Activated CD4-positive, alpha-beta T cell treated with anti-CD3 and anti-CD28 coated beads for 36 hours (primary cell): ENCODE data around the gene SLCO2B1. TPM values are rescaled to one million over a fixed set of nuclear protein-coding genes. Genes with fewer than 3 reads are reported as not detected.

Source experiments
- ATAC-seq: fragments of 200-7000 bp; cut with Tn5 transposase; one replicate; pipeline ENCODE4 v1.10.0; 2021; ENCODE audit warnings: mild to moderate bottlenecking, moderate library complexity
- CTCF ChIA-PET: fragments of 350-600 bp; sonication (Branson Sonifier 250); formaldehyde crosslinking; loops from one replicate; lab custom pipeline; 2021; ENCODE audit warnings: antibody characterized with exemption; lab: Charles Lee
- POLR2A ChIA-PET: fragments of 350-600 bp; sonication (Branson Sonifier 250); formaldehyde crosslinking; loops from one replicate; lab custom pipeline; 2021; ENCODE audit warnings: antibody characterized with exemption, inconsistent platforms; lab: Charles Lee
- DNase-seq: peaks from one replicate; pipeline ENCODE4 v3.0.0-alpha.2; 2020
- H3K27ac Mint-ChIP-seq: one replicate; pipeline ENCODE4 v1.8.0; 2021; ENCODE audit warnings: mixed read lengths
- H3K27me3 Mint-ChIP-seq: one replicate; pipeline ENCODE4 v1.8.0; 2021; ENCODE audit warnings: mixed read lengths
- H3K36me3 Mint-ChIP-seq: one replicate; pipeline ENCODE4 v1.8.0; 2021; ENCODE audit warnings: low read depth, mixed read lengths
- H3K4me1 Mint-ChIP-seq: one replicate; pipeline ENCODE4 v1.8.0; 2021; ENCODE audit warnings: mixed read lengths
- H3K4me3 Mint-ChIP-seq: one replicate; pipeline ENCODE4 v1.8.0; 2021; ENCODE audit warnings: mild to moderate bottlenecking, moderate library complexity, mixed read lengths
- H3K9me3 Mint-ChIP-seq: one replicate; pipeline ENCODE4 v1.8.0; 2021; ENCODE audit warnings: low read depth, mixed read lengths
- intact Hi-C, 2 experiments: fragments of 100-400 bp; cut with DNase I in 1 of 2; cut with micrococcal nuclease in 1 of 2; formaldehyde crosslinking; loops; one replicate each; pipeline versions ENCODE4 v1.14.2 to v1.15.1; 2022 to 2024; cut with DNase I, micrococcal nuclease
- total RNA-seq, 2 experiments: library from RNA; stranded (reverse); gene quantifications; one replicate each; pipeline ENCODE4 v1.2.3, GENCODE V29; 2021

The SLCO2B1 gene
- total RNA-seq, 2 experiments from 2014 or later = not detected

DNA sequence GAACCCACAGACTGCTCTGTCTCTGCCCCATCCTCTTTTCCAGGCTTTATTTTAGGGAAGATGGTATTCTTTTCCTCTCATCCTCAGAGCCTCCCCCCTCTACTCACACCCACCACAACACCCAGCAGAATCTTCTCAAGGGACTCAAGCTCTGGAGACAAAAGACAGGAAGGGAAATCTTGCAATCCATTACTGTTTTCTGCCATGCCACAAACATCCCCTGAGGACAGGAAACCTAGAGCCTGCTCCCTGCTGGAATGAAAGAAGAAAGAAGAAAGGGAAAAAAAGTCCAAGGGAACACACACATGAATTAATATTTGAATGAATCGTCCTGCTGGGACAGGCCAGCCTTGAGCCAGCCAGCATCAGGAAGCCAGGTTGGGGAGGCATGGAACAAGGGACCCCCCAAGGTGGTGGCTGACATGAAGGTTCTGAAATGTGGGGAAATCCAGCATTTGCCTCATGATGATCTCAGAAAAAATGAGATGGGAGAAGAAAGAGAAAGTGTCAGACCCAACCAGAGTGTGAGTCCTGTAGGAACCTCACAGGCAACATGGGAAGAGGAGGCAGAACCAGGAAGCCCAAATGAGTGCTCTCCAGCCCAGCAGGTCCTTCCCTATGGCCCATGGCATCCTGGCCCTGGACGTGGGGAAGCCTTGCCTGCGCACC is 34.0 kb downstream of the SLCO2B1 start:
- no peak for ATAC-seq
- Mint-ChIP-seq H3K27me3 (peaks cover 10% of the 10 kb centered on the region), H3K4me1 (no peaks in the 10 kb centered on the region), H3K9me3 (no peaks in the 10 kb centered on the region), H3K27ac (no peak overlapping the region), H3K4me3 (no peak overlapping the region), H3K36me3 (no peaks in the 10 kb centered on the region)
- intact Hi-C loops = no loop called here
- POLR2A ChIA-PET = no interaction called here
- CTCF ChIA-PET = interaction anchor here (1.6 kb wide), 1 partner anchor 57 kb away, joined by 4 read pairs; no protein-coding TSS in a partner anchor
- no peak for DNase-seq

GRCh38 chr11:75185866-75186265 is 35.0 kb downstream of the SLCO2B1 start:
- no peaks in the 10 kb centered on the region for H3K36me3 Mint-ChIP-seq
- peaks cover 10% of the 10 kb centered on the region for H3K27me3 Mint-ChIP-seq
- H3K9me3 Mint-ChIP-seq = no peaks in the 10 kb centered on the region
- H3K4me1 Mint-ChIP-seq = no peaks in the 10 kb centered on the region
- ATAC-seq (no peak), DNase-seq (no peak)
- intact Hi-C loops = no loop called here
- H3K4me3 Mint-ChIP-seq = no peak overlapping the region
- POLR2A ChIA-PET = no interaction called here
- CTCF ChIA-PET = interaction anchor here (0.6 to 0.9 kb wide), 2 partner anchors 10 to 63 kb away, joined by 3 to 4 read pairs; no protein-coding TSS in a partner anchor
- no peak overlapping the region for H3K27ac Mint-ChIP-seq

DNA sequence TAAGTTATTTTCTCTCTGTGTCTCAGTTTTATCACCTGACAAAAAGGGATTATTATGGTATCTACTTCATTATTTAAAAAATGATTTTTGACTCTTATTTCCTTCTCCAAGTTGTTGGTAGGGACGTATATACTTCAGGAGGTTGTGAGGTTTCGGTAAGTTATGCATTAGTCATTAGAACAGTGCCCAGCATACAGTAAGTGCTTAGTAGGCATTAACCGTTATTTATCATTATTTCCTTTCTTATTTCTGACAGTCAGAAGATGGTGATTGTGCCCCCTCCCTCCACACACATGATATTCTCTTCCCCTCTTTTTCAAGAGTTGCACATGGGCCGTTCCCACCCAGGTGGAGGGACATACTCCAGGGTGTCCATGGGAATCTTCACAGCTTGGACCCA is 36.1 kb downstream of the SLCO2B1 start:
- DNase-seq (no peak), ATAC-seq (no peak)
- Mint-ChIP-seq H3K4me3 (no peak overlapping the region), H3K36me3 (no peaks in the 10 kb centered on the region), H3K4me1 (no peaks in the 10 kb centered on the region), H3K27ac (no peak overlapping the region), H3K27me3 (peaks cover 5% of the 10 kb centered on the region), H3K9me3 (no peaks in the 10 kb centered on the region)
- intact Hi-C loops = no loop called here
- CTCF ChIA-PET = no interaction called here
- POLR2A ChIA-PET = no interaction called here

DNA sequence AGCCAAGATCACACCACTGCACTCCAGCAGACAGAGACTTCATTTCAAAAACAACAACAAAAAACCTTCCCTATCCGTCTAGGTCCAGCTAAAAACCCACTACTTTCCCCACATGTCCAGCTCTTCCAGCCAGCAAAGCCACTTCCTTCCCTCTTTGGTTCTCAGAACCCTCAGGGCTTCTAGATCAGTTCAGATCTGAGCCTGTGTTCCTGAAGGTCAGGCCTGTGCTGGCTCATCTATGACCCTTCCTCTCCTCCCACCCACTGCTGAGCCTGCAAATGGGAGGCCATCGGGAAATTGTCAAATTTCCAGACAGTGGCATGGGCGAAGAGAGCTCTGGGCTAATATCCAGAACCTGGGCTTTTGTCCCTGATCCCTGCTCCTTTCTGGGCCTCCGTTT is 37.8 kb downstream of the SLCO2B1 start:
- Mint-ChIP-seq H3K4me3 (no peak overlapping the region), H3K27ac (no peak overlapping the region), H3K9me3 (no peaks in the 10 kb centered on the region), H3K27me3 (no peaks in the 10 kb centered on the region), H3K4me1 (no peaks in the 10 kb centered on the region), H3K36me3 (no peaks in the 10 kb centered on the region)
- ATAC-seq (no peak), DNase-seq (no peak)
- POLR2A ChIA-PET = interaction anchor here (0.6 kb wide), 1 partner anchor 116 kb away, joined by 3 read pairs; no protein-coding TSS in a partner anchor
- CTCF ChIA-PET = interaction anchor here (1.4 kb wide), 1 partner anchor 16 kb away, joined by 4 read pairs; no protein-coding TSS in a partner anchor
- intact Hi-C loops = no loop called here

DNA sequence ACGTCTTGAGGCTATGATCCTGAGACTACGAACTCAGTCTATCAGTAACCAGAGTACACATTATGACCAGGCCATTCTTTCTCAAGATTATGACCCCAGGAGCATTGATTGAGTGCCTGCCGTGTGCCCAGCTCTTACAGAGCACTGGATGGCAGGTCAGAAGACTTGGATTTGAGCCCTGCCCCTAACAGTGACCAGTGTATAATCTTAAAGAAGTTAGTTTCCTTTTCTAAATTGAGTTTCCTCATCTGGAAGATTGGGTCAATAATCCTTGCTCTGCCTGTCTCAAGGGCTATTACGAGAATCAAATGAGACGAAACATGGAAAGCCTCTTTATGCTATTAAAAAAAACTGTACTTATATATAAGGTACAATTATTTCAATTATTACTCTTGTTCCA is 38.2 kb downstream of the SLCO2B1 start:
- DNase-seq (no peak), ATAC-seq (no peak)
- Mint-ChIP-seq H3K27me3 (no peaks in the 10 kb centered on the region), H3K36me3 (no peaks in the 10 kb centered on the region), H3K4me3 (no peak overlapping the region), H3K9me3 (no peaks in the 10 kb centered on the region), H3K4me1 (no peaks in the 10 kb centered on the region), H3K27ac (no peak overlapping the region)
- POLR2A ChIA-PET = no interaction called here
- CTCF ChIA-PET = interaction anchor here (0.9 kb wide), 1 partner anchor 46 kb away, joined by 3 read pairs; no protein-coding TSS in a partner anchor
- intact Hi-C loops = no loop called here

DNA sequence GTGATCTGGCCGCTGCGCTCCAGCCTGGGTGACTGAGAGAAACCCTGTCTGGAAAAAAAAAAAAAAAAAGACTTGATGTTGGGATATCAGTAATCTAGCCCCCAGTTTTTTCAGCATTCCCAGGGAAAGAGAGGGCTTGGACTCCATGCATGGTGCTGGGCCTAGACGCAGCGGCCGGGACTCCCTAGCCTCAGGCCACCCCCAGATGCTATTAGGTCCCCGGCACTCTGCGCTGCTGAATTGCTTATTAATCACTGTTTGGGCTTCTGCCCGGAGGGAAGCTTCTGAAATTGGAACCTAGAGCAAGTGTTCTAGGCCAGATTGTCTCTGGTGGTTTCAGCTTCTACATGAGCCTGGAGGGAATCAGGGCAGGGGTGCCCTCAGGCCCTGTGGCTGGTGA is 39.0 kb downstream of the SLCO2B1 start:
- POLR2A ChIA-PET = no interaction called here
- Mint-ChIP-seq H3K4me3 (no peak overlapping the region), H3K36me3 (no peaks in the 10 kb centered on the region), H3K27me3 (no peaks in the 10 kb centered on the region), H3K9me3 (no peaks in the 10 kb centered on the region), H3K4me1 (no peaks in the 10 kb centered on the region), H3K27ac (no peak overlapping the region)
- intact Hi-C loops = no loop called here
- ATAC-seq (no peak), DNase-seq (no peak)
- CTCF ChIA-PET = interaction anchor here (0.9 to 1.2 kb wide), 2 partner anchors 47 to 49 kb away, joined by 3 to 4 read pairs; no protein-coding TSS in a partner anchor

DNA sequence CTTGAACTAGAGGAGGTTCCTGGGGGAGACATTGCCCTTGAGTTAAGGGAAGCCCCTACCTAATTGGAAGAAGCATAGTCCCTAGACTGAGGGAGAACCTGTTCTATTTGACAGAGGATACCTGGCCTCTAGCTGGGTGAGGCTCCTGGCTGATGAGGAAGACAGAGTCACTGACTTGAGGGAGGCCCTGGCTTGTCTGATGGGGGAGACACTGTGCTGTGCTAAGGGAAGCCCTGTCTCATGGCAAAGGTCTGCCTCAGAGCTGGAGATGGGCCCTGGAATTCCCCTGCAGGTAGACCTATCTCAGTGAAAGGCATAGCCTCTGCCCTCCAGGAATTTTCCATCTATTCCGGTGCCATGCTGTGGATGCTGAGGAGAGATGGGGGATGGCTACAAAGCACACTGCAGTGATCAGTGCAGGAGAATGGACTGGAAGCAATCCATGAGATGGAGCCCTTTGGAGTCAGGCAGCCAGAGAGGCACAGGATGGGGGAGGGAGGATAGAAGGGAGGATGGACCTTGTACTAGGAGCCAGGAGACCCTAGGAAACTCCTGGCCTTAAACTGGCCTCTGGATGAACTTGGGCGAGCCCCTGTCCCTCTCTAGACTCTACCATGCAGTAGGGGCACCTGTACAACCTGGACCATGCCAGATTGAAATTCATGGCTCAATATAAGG is 39.9 kb downstream of the SLCO2B1 start:
- no peak for DNase-seq
- ATAC-seq = no peak
- Mint-ChIP-seq H3K36me3 (no peaks in the 10 kb centered on the region), H3K4me1 (no peaks in the 10 kb centered on the region), H3K27ac (no peak overlapping the region), H3K27me3 (no peaks in the 10 kb centered on the region), H3K9me3 (no peaks in the 10 kb centered on the region), H3K4me3 (no peak overlapping the region)
- ChIA-PET POLR2A (no interaction called here), CTCF (interaction anchor here (1.2 kb wide), 1 partner anchor 50 kb away, joined by 4 read pairs; no protein-coding TSS in a partner anchor)
- intact Hi-C loops = no loop called here

- ATAC-seq = no peak
- intact Hi-C loops = no loop called here
- no peaks in the 10 kb centered on the region for H3K4me1 Mint-ChIP-seq
- ChIA-PET CTCF (interaction anchor here (1.7 kb wide), 1 partner anchor 13 kb away, joined by 4 read pairs; no protein-coding TSS in a partner anchor), POLR2A (no interaction called here)
- DNase-seq = no peak
- no peak overlapping the region for H3K27ac Mint-ChIP-seq
- no peaks in the 10 kb centered on the region for H3K9me3 Mint-ChIP-seq
- H3K4me3 Mint-ChIP-seq = no peak overlapping the region
- no peaks in the 10 kb centered on the region for H3K36me3 Mint-ChIP-seq
- H3K27me3 Mint-ChIP-seq = no peaks in the 10 kb centered on the region
Measured at GRCh38 chr11:75191330-75191717, 40.4 kb downstream of the SLCO2B1 start.

DNA sequence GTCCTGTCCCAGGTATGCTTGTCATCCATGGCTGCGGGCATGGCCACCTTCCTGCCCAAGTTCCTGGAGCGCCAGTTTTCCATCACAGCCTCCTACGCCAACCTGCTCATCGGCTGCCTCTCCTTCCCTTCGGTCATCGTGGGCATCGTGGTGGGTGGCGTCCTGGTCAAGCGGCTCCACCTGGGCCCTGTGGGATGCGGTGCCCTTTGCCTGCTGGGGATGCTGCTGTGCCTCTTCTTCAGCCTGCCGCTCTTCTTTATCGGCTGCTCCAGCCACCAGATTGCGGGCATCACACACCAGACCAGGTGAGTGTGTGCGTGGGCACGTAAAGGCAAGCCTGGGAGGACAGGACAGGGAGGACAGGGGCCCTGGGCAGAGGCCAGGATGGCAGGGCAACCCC is 42.4 kb downstream of the SLCO2B1 start:
- no peaks in the 10 kb centered on the region for H3K27me3 Mint-ChIP-seq
- H3K36me3 Mint-ChIP-seq = no peaks in the 10 kb centered on the region
- H3K4me3 Mint-ChIP-seq = no peak overlapping the region
- DNase-seq (no peak), ATAC-seq (no peak)
- H3K27ac Mint-ChIP-seq = no peak overlapping the region
- intact Hi-C loops = no loop called here
- H3K9me3 Mint-ChIP-seq = no peaks in the 10 kb centered on the region
- ChIA-PET CTCF (interaction anchor here (1.7 to 3.4 kb wide), 2 partner anchors 11 to 12 kb away, joined by 4 to 25 read pairs; no protein-coding TSS in a partner anchor), POLR2A (no interaction called here)
- no peaks in the 10 kb centered on the region for H3K4me1 Mint-ChIP-seq

GRCh38 chr11:75193711-75194110 is 42.8 kb downstream of the SLCO2B1 start:
- ChIA-PET CTCF (interaction anchor here (1.5 to 3.4 kb wide), 2 partner anchors 12 to 53 kb away, joined by 6 to 25 read pairs; no protein-coding TSS in a partner anchor), POLR2A (no interaction called here)
- no peak for DNase-seq
- Mint-ChIP-seq H3K27me3 (no peaks in the 10 kb centered on the region), H3K4me3 (no peak overlapping the region), H3K36me3 (no peaks in the 10 kb centered on the region), H3K4me1 (no peaks in the 10 kb centered on the region), H3K27ac (no peak overlapping the region), H3K9me3 (no peaks in the 10 kb centered on the region)
- intact Hi-C loops = no loop called here
- no peak for ATAC-seq

DNA sequence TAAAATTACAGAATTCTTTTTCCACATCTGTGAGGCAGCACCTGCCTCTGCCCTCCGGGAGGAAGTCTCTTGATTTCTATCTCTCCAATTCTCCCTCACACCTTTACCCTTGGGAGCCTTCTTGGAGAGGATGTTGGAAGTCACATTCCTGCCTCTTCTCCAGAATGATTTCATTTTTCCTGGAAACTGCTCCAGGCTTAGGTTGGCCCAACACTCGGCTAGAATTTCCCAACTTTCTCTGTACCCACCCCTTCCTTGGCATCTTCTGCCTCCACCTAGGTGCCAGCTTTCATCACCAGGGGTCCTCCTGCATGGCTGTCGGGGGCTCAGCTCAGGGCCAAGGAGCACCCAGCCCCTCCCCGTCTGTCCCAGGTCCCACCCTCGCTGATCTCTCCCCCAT is 43.2 kb downstream of the SLCO2B1 start:
- Mint-ChIP-seq H3K9me3 (no peaks in the 10 kb centered on the region), H3K27me3 (no peaks in the 10 kb centered on the region), H3K36me3 (no peaks in the 10 kb centered on the region), H3K27ac (no peak overlapping the region), H3K4me3 (no peak overlapping the region), H3K4me1 (no peaks in the 10 kb centered on the region)
- DNase-seq (no peak), ATAC-seq (no peak)
- ChIA-PET POLR2A (no interaction called here), CTCF (interaction anchor here (1.5 to 3.4 kb wide), 3 partner anchors 11 to 54 kb away, joined by 6 to 25 read pairs (median 10); no protein-coding TSS in a partner anchor)
- intact Hi-C loops = no loop called here
